Neural crest cell (in vitro differentiated cells): ENCODE measurements around the gene DAZAP2. TPM values are rescaled to one million over a fixed set of nuclear protein-coding genes. Genes with fewer than 3 reads are reported as not detected.
"Not testable (repeated sequence)": the region's sequence is repeated elsewhere in the genome, so short reads cannot be mapped to it uniquely, and the experiment has no call there.

Experiments used
- DNase-seq: peaks from one replicate; pipeline ENCODE4 v3.0.0; 2021; ENCODE audit warnings: low read depth, mixed read lengths, low spot score
- H3K27ac Mint-ChIP-seq: one replicate; pipeline ENCODE4 v1.8.0; 2021; ENCODE audit warnings: mild to moderate bottlenecking, mixed read lengths; ENCODE audit not compliant: unreplicated experiment
- H3K27me3 Mint-ChIP-seq: 2 replicates; pipeline ENCODE4 v1.8.0; 2021; ENCODE audit warnings: low read depth, mild to moderate bottlenecking, mixed read lengths
- H3K36me3 Mint-ChIP-seq: 2 replicates; pipeline ENCODE4 v1.8.0; 2021; ENCODE audit warnings: low read depth, mild to moderate bottlenecking, mixed read lengths
- H3K4me1 Mint-ChIP-seq: 2 replicates; pipeline ENCODE4 v1.8.0; 2021; ENCODE audit warnings: mixed read lengths
- H3K4me3 Mint-ChIP-seq: one replicate; pipeline ENCODE4 v1.8.0; 2021; ENCODE audit warnings: mild to moderate bottlenecking, mixed read lengths
- H3K9me3 Mint-ChIP-seq: 2 replicates; pipeline ENCODE4 v1.8.0; 2021; ENCODE audit warnings: mixed read lengths
- total RNA-seq: library from RNA; stranded (reverse); gene quantifications from 2 replicates; pipeline ENCODE4 v1.2.1, GENCODE V29; 2021
- TF ChIP-seq, protein P1 (sequence below): fragments of 200-600 bp; sonication (generic); conservative IDR thresholded peaks from 2 replicates; pipeline ENCODE4 v1.5.0; 2021; ENCODE audit warnings: antibody characterized with exemption, mild to moderate bottlenecking

The DAZAP2 gene
- total RNA-seq, 1 donor from 2014 or later, result 70.0 TPM

DNA sequence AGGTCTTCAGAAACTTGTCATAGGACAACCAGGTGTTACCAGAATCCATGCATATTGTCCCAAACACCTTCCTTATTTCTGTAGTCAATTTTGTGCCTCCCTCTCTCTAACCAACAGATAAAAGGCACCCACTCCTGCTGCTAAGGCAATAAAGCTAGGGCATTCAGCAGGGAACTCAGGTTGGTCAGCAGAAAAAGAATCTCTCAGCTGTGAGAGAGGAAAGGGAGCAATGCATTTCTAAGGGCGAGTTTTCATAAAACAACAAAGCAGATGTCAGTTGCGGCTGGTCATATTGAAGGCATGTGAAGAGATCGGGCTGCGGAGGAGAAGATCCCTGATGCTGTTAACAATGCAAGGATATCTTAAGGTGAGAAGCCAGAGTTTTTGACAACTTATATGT, 13.4 kb upstream of the DAZAP2 start:
- no peaks in the 10 kb centered on the region for H3K36me3 Mint-ChIP-seq
- no peak overlapping the region for H3K27ac Mint-ChIP-seq
- TF ChIP-seq, protein P1, sequence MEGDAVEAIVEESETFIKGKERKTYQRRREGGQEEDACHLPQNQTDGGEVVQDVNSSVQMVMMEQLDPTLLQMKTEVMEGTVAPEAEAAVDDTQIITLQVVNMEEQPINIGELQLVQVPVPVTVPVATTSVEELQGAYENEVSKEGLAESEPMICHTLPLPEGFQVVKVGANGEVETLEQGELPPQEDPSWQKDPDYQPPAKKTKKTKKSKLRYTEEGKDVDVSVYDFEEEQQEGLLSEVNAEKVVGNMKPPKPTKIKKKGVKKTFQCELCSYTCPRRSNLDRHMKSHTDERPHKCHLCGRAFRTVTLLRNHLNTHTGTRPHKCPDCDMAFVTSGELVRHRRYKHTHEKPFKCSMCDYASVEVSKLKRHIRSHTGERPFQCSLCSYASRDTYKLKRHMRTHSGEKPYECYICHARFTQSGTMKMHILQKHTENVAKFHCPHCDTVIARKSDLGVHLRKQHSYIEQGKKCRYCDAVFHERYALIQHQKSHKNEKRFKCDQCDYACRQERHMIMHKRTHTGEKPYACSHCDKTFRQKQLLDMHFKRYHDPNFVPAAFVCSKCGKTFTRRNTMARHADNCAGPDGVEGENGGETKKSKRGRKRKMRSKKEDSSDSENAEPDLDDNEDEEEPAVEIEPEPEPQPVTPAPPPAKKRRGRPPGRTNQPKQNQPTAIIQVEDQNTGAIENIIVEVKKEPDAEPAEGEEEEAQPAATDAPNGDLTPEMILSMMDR, result no peak
- no peak overlapping the region for H3K4me3 Mint-ChIP-seq
- no peak for DNase-seq
- peaks cover 10% of the 10 kb centered on the region for H3K4me1 Mint-ChIP-seq
- no peaks in the 10 kb centered on the region for H3K9me3 Mint-ChIP-seq
- no peaks in the 10 kb centered on the region for H3K27me3 Mint-ChIP-seq

DNA sequence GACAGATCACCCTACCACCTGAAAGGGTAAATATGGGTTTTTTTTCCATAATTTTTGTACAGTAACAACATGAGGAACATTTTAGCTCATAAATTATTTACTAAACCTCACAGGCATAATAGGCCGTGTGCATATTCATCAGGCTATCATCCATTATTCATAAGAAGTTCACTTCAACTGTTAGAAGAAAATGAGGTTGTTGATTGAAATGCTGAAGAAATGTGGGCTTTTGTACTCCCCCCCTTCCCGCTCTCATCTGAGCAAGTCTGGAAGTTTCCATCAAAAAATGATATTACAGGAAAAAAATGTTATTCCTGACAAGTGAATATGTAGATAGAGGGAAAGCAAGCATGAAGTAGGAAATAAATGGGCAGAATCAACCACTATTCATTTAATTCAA, 12.9 kb upstream of the DAZAP2 start:
- Mint-ChIP-seq H3K36me3 (no peaks in the 10 kb centered on the region), H3K4me3 (no peak overlapping the region), H3K4me1 (peaks cover 10% of the 10 kb centered on the region), H3K9me3 (no peaks in the 10 kb centered on the region), H3K27ac (no peak overlapping the region), H3K27me3 (no peaks in the 10 kb centered on the region)
- DNase-seq, result no peak
- TF ChIP-seq, protein P1, result no peak

DNA sequence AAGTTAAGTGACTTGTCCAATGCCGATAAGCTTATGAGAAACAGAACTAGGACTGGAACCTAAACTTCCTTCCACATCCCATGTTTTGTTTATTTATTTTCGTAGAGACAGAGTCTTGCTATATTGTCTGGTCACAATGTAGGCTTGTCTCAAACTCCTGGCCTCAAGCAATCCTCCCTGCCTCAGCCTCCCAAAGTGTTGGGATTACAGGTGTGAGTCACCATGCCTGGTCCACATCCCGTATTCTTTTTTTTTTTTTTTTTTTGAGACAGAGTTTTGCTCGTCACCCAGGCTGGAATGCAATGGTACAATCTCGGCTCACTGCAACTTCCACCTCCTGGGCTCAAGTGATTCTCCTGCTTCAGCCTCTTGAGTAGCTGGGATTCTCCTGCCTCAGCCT, 11.5 kb upstream of the DAZAP2 start:
- not testable (repeated sequence) for H3K36me3 Mint-ChIP-seq, H3K27ac Mint-ChIP-seq, H3K4me3 Mint-ChIP-seq, H3K27me3 Mint-ChIP-seq, DNase-seq, H3K9me3 Mint-ChIP-seq
- H3K4me1 Mint-ChIP-seq, result peaks cover 10% of the 10 kb centered on the region

DNA sequence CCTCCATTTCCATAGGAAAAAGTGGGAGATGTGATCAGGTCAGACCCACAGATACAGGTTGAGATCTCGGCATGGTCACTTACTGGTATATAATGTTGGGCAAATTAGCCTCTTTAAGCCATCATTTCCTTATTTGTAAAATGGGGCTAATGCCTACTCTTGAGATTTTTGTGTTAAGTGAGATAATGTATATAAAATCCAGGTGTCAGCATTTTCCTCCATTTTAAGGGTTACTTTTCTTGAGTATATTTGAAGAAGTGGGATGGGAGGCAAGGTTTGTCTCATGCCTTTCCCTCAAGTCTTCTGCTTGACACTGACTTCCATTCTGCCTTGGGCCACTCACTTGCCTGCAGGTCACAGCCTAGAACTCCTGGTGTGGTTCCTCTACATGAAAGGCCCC, 10.7 kb upstream of the DAZAP2 start:
- no peak for DNase-seq
- H3K27me3 Mint-ChIP-seq, result no peaks in the 10 kb centered on the region
- peaks cover 10% of the 10 kb centered on the region for H3K4me1 Mint-ChIP-seq
- TF ChIP-seq, protein P1, result no peak
- H3K36me3 Mint-ChIP-seq, result no peaks in the 10 kb centered on the region
- H3K27ac Mint-ChIP-seq, result no peak overlapping the region
- no peak overlapping the region for H3K4me3 Mint-ChIP-seq
- no peaks in the 10 kb centered on the region for H3K9me3 Mint-ChIP-seq

DNA sequence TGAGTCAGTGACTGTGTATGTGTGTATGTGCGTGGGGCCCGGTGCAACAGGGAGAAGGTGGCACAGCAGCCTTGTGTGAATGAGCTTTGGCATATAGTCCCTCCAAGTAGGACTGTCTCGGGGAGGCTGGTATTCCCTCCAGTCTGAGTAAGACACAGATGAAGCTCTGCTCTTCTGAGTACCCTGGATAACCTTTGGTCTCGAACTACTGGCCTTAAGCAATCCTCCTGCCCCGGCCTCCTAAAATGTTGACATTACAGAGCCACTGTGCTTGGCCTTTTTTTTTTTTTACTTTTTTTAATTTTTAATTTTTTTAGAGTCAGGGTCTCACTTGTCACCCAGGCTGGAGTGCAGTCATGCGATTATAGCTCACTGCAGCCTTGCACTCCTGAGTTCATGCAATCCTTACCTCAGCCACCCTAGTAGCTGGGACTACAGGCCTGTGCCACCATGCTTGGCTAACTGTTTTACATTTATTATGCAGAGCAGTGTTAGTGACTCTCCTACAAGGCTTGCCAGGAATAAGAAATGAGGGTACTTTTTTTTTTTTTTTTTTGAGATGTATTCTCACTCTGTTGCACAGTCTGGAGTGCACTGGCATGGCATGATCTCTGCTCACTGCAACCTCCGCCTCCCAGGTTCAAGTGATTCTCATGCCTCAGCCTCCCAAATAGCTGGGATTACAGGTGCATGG, 9.4 kb upstream of the DAZAP2 start:
- Mint-ChIP-seq H3K4me1 (peaks cover 10% of the 10 kb centered on the region), H3K9me3 (no peaks in the 10 kb centered on the region)
- no peak for DNase-seq

DNA sequence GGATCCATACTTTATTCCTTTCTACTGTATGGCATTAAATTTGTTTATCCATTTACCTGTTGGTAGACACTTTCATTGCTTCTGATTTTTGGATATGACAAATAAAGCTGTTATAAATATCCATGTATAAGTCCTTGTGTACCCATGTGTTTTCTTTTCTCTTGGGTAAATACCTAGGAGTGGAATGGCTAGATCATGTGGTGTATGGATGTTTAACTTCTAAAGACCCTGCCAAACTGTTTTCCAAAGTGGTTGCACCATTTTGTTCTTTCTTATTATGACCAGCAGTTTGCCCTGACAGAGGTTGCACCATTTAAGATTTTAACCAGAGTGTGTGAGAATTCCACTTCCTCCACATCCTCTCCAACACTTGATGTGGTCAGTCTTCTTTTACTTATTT, 6.0 kb upstream of the DAZAP2 start:
- DNase-seq, result no peak
- no peaks in the 10 kb centered on the region for H3K27me3 Mint-ChIP-seq
- H3K27ac Mint-ChIP-seq, result no peak overlapping the region
- no peaks in the 10 kb centered on the region for H3K9me3 Mint-ChIP-seq
- H3K36me3 Mint-ChIP-seq, result no peaks in the 10 kb centered on the region
- H3K4me3 Mint-ChIP-seq, result no peak overlapping the region
- no peaks in the 10 kb centered on the region for H3K4me1 Mint-ChIP-seq
- TF ChIP-seq, protein P1, result no peak

More for the DNA sequence above, 9.4 kb upstream of the DAZAP2 start:
- Mint-ChIP-seq H3K4me3 (no peak overlapping the region), H3K27me3 (no peaks in the 10 kb centered on the region), H3K36me3 (no peaks in the 10 kb centered on the region), H3K27ac (no peak overlapping the region)
- TF ChIP-seq, protein P1, result no peak
